Stimulated activated CD8-positive, alpha-beta memory T cell treated with anti-CD3 and anti-CD28 coated beads, Interleukin-7, amount 100 ng/mL, for 1 hour (primary cell): ENCODE data around the gene PWWP2B.

Source experiments
- DNase-seq, 2 donors: peaks; one replicate each; pipeline ENCODE4 v3.0.0-alpha.2; 2020; ENCODE audit warnings: low read depth in 2 of 2

PWWP2B gene

GRCh38 chr10:132459301-132460003 lies 62.5 kb downstream of the PWWP2B start:
- no peak for DNase-seq

- DNase-seq: no peak
Observed at GRCh38 chr10:132460071-132460470, 63.1 kb downstream of the PWWP2B start.

GRCh38 chr10:132460691-132461090 lies 63.7 kb downstream of the PWWP2B start:
- DNase-seq: no peak

- DNase-seq: no peak
Observed at GRCh38 chr10:132461103-132461682, 64.2 kb downstream of the PWWP2B start.

- no peak for DNase-seq
Observed at GRCh38 chr10:132461683-132462231, 64.8 kb downstream of the PWWP2B start.

- DNase-seq: no peak
Observed at GRCh38 chr10:132462463-132463332, 65.7 kb downstream of the PWWP2B start.

- DNase-seq: no peak
Observed at GRCh38 chr10:132463333-132464255, 66.6 kb downstream of the PWWP2B start.

- DNase-seq: no peak
Observed at GRCh38 chr10:132464256-132465192, 67.5 kb downstream of the PWWP2B start.

GRCh38 chr10:132465193-132465888 lies 68.3 kb downstream of the PWWP2B start:
- DNase-seq: no peak

GRCh38 chr10:132465889-132466519 lies 69.0 kb downstream of the PWWP2B start:
- no peak for DNase-seq

GRCh38 chr10:132466520-132467463 lies 69.8 kb downstream of the PWWP2B start:
- no peak for DNase-seq
